ENCODE measurements around the gene NTSR2. TPM values are rescaled to one million over a fixed set of nuclear protein-coding genes. Genes with fewer than 3 reads are reported as not detected.

The NTSR2 gene
- total and polyA plus RNA-seq, 9 donors = 0.33 to 3.8 (median 0.97) TPM; not detected in 2

- Histone ChIP-seq H3K4me1 (ENCODE audit: insufficient read depth) (peaks cover 1% of the 10 kb centered on the region), H3K36me3 (no peaks in the 10 kb centered on the region), H3K27me3 (no peaks in the 10 kb centered on the region), H3K9me3 (no peaks in the 10 kb centered on the region), H3K4me3 (no peak overlapping the region), H3K27ac (peak overlapping the region in 1 of 2 donors; percentile 54)
- TF ChIP-seq CTCF (IDR thresholded peaks at IDR 0.05) = no peak
- TF ChIP-seq EP300 (IDR thresholded peaks at IDR 0.05) = peak; percentile 85
- DNase-seq = peak in 1 of 5 donors; percentile 63
- intact Hi-C loops (cut with DNase I) = no loop called here
- WGBS, 3 donors = 56 to 60% (median 57%) methylated on average over 8 of the region's 8 CpGs
Measured at GRCh38 chr2:11716689-11717321, 46.8 kb upstream of the NTSR2 start.

GRCh38 chr2:11715987-11716652 is 46.1 kb upstream of the NTSR2 start:
- Histone ChIP-seq H3K27me3 (no peaks in the 10 kb centered on the region), H3K4me1 (ENCODE audit: insufficient read depth) (peaks cover 4% of the 10 kb centered on the region), H3K27ac (peak overlapping the region in 1 of 2 donors; percentile 54), H3K9me3 (no peaks in the 10 kb centered on the region), H3K36me3 (no peaks in the 10 kb centered on the region), H3K4me3 (no peak overlapping the region)
- 86 to 92% (median 87%) methylated on average over 12 of the region's 12 CpGs for WGBS, 3 donors
- DNase-seq = no peak
- no peak for TF ChIP-seq POLR2A (IDR thresholded peaks at IDR 0.05)
- TF ChIP-seq CTCF (IDR thresholded peaks at IDR 0.05) = no peak
- no peak for TF ChIP-seq EP300 (IDR thresholded peaks at IDR 0.05)
- intact Hi-C loops (cut with DNase I) = no loop called here

- H3K4me1 ChIP-seq (ENCODE audit: insufficient read depth) = peaks cover 11% of the 10 kb centered on the region
- no peak overlapping the region for H3K27ac ChIP-seq
- no peak overlapping the region for H3K4me3 ChIP-seq
- H3K36me3 ChIP-seq = no peaks in the 10 kb centered on the region
- H3K9me3 ChIP-seq = no peaks in the 10 kb centered on the region
- H3K27me3 ChIP-seq = no peaks in the 10 kb centered on the region
- intact Hi-C loops (cut with DNase I) = no loop called here
- 76 to 89% (median 84%) methylated on average over 7 of the region's 7 CpGs for WGBS, 3 donors
- DNase-seq = no peak
- TF ChIP-seq CTCF (IDR thresholded peaks at IDR 0.05) (no peak), EP300 (IDR thresholded peaks at IDR 0.05) (no peak), POLR2A (IDR thresholded peaks at IDR 0.05) (no peak)
Measured at GRCh38 chr2:11713815-11714214, 43.8 kb upstream of the NTSR2 start.

- intact Hi-C loops (cut with DNase I) = no loop called here
- no peak for TF ChIP-seq EP300 (IDR thresholded peaks at IDR 0.05)
- no peak for TF ChIP-seq POLR2A (IDR thresholded peaks at IDR 0.05)
- no peak for TF ChIP-seq CTCF (IDR thresholded peaks at IDR 0.05)
- WGBS, 3 donors = 93 to 97% (median 97%) methylated on average over 2 of the region's 2 CpGs
- H3K4me3 ChIP-seq = no peak overlapping the region
- no peaks in the 10 kb centered on the region for H3K36me3 ChIP-seq
- H3K9me3 ChIP-seq = no peaks in the 10 kb centered on the region
- H3K27me3 ChIP-seq = no peaks in the 10 kb centered on the region
- no peak overlapping the region for H3K27ac ChIP-seq
- DNase-seq = no peak
- H3K4me1 ChIP-seq (ENCODE audit: insufficient read depth) = peaks cover 13% of the 10 kb centered on the region
Measured at GRCh38 chr2:11712866-11713265, 42.9 kb upstream of the NTSR2 start.

Measured in ovary (tissue), 9 donors.